HL-60 (cell line): ENCODE measurements around the gene KIAA0232.

Source experiments
- CTCF ChIP-seq: IDR thresholded peaks from one replicate; pipeline ENCODE4 v1.5.1; 2011; ENCODE audit warnings: low read length, control low read depth, inconsistent platforms; ENCODE audit not compliant: insufficient read depth
- GABPA ChIP-seq: IDR thresholded peaks from 2 replicates; pipeline ENCODE4 v1.6.1; 2012; ENCODE audit warnings: low read depth
- POLR2AphosphoS5 ChIP-seq: IDR thresholded peaks from 2 replicates; pipeline ENCODE4 v1.6.1; 2012; ENCODE audit warnings: low read depth
- SPI1 ChIP-seq: IDR thresholded peaks from 2 replicates; pipeline ENCODE4 v1.6.1; 2012; ENCODE audit warnings: low read depth, mild to moderate bottlenecking, borderline replicate concordance

- TF ChIP-seq CTCF (no peak), GABPA (no peak), POLR2AphosphoS5 (no peak), SPI1 (no peak)
Observed at GRCh38 chr4:6894528-6895498, 112.3 kb downstream of the KIAA0232 start.
